ENCODE data around the gene U2AF2.

U2AF2 gene

GRCh38 chr19:55621673-55622231, 33.1 kb upstream of the U2AF2 start:
- no peak for ATAC-seq (ENCODE audit: low read depth)
- no peaks in the 10 kb centered on the region for H3K27me3 ChIP-seq (ENCODE audit: insufficient read depth, poor library complexity, severe bottlenecking)
- H3K4me3 ChIP-seq (ENCODE audit: severe bottlenecking): no peak overlapping the region
- no peak overlapping the region for H3K27ac ChIP-seq (ENCODE audit: poor library complexity, severe bottlenecking)
- peaks cover 4% of the 10 kb centered on the region for H3K4me1 ChIP-seq (ENCODE audit: insufficient read depth, poor library complexity, severe bottlenecking)
- H3K36me3 ChIP-seq (ENCODE audit: low read depth): peaks cover 8% of the 10 kb centered on the region
- DNase-seq (ENCODE audit: low spot score): no peak
- TF ChIP-seq CTCF (IDR thresholded peaks at IDR 0.05; ENCODE audit: poor library complexity, severe bottlenecking): no peak
- H3K9me3 ChIP-seq (ENCODE audit: severe bottlenecking): no peaks in the 10 kb centered on the region

- TF ChIP-seq CTCF (IDR thresholded peaks at IDR 0.05; ENCODE audit: poor library complexity, severe bottlenecking): no peak
- Histone ChIP-seq H3K27me3 (ENCODE audit: insufficient read depth, poor library complexity, severe bottlenecking) (no peaks in the 10 kb centered on the region), H3K4me3 (ENCODE audit: severe bottlenecking) (no peak overlapping the region), H3K9me3 (ENCODE audit: severe bottlenecking) (no peaks in the 10 kb centered on the region), H3K36me3 (ENCODE audit: low read depth) (peaks cover 4% of the 10 kb centered on the region), H3K27ac (ENCODE audit: poor library complexity, severe bottlenecking) (no peak overlapping the region), H3K4me1 (ENCODE audit: insufficient read depth, poor library complexity, severe bottlenecking) (peaks cover 4% of the 10 kb centered on the region)
- DNase-seq (ENCODE audit: low spot score) (no peak), ATAC-seq (ENCODE audit: low read depth) (no peak)
Measured at GRCh38 chr19:55622242-55622969, 32.4 kb upstream of the U2AF2 start.

- Histone ChIP-seq H3K27ac (ENCODE audit: poor library complexity, severe bottlenecking) (no peak overlapping the region), H3K27me3 (ENCODE audit: insufficient read depth, poor library complexity, severe bottlenecking) (no peaks in the 10 kb centered on the region), H3K4me3 (ENCODE audit: severe bottlenecking) (no peak overlapping the region), H3K9me3 (ENCODE audit: severe bottlenecking) (no peaks in the 10 kb centered on the region), H3K4me1 (ENCODE audit: insufficient read depth, poor library complexity, severe bottlenecking) (peaks cover 4% of the 10 kb centered on the region), H3K36me3 (ENCODE audit: low read depth) (no peaks in the 10 kb centered on the region)
- TF ChIP-seq CTCF (IDR thresholded peaks at IDR 0.05; ENCODE audit: poor library complexity, severe bottlenecking): no peak
- DNase-seq (ENCODE audit: low spot score) (no peak), ATAC-seq (ENCODE audit: low read depth) (no peak)
Measured at GRCh38 chr19:55623130-55623529, 31.7 kb upstream of the U2AF2 start.

GRCh38 chr19:55623561-55623960, 31.3 kb upstream of the U2AF2 start:
- Histone ChIP-seq H3K36me3 (ENCODE audit: low read depth) (no peaks in the 10 kb centered on the region), H3K27ac (ENCODE audit: poor library complexity, severe bottlenecking) (peak overlapping the region; percentile 60), H3K4me3 (ENCODE audit: severe bottlenecking) (no peak overlapping the region), H3K4me1 (ENCODE audit: insufficient read depth, poor library complexity, severe bottlenecking) (peaks cover 4% of the 10 kb centered on the region), H3K9me3 (ENCODE audit: severe bottlenecking) (no peaks in the 10 kb centered on the region), H3K27me3 (ENCODE audit: insufficient read depth, poor library complexity, severe bottlenecking) (no peaks in the 10 kb centered on the region)
- TF ChIP-seq CTCF (IDR thresholded peaks at IDR 0.05; ENCODE audit: poor library complexity, severe bottlenecking): no peak
- ATAC-seq (ENCODE audit: low read depth) (no peak), DNase-seq (ENCODE audit: low spot score) (no peak)

Measured in RWPE2 (cell line).